ENCODE results near the gene JMJD8.

- TF ChIP-seq CTCF (IDR thresholded peaks at IDR 0.05) (no peak), ZFX (IDR thresholded peaks at IDR 0.05; ENCODE audit: borderline replicate concordance) (no peak)
Observed at GRCh38 chr16:678858-679813, 5.0 kb downstream of the JMJD8 start.
